Brain microvascular endothelial cell (primary cell): Measurements from ENCODE around the gene CD33.

Experiments used
- DNase-seq: peaks from one replicate; pipeline ENCODE4 v3.0.0-alpha.2; 2020
- H3K27ac ChIP-seq: fragments of 250-450 bp; sonication (Bioruptor Pico); 2 replicates; pipeline ENCODE4 v1.5.1; 2020; ENCODE audit warnings: mild to moderate bottlenecking, moderate library complexity
- H3K27me3 ChIP-seq: fragments of 250-450 bp; sonication (Bioruptor Pico); replicated peaks from 2 replicates; pipeline ENCODE4 v1.5.1; 2020; ENCODE audit warnings: mild to moderate bottlenecking
- H3K36me3 ChIP-seq: fragments of 250-450 bp; sonication (Bioruptor Pico); replicated peaks from 2 replicates; pipeline ENCODE4 v1.5.1; 2020; ENCODE audit warnings: mild to moderate bottlenecking
- H3K4me3 ChIP-seq: 2 replicates; pipeline ENCODE4 v1.5.1; 2011; ENCODE audit warnings: low read depth, mild to moderate bottlenecking, control low read depth, low read length, moderate library complexity
- CTCF ChIP-seq: IDR thresholded peaks from 2 replicates; pipeline ENCODE4 v1.5.1; 2011; ENCODE audit warnings: low read depth, mild to moderate bottlenecking, moderate library complexity, low read length, control low read depth, inconsistent platforms; ENCODE audit errors: missing control alignments
- in situ Hi-C: cut with HindIII; loops from 2 replicates; pipeline ENCODE4 v1.10.0; 2017; ENCODE audit warnings: low sequenced_read_pairs, low pct_ligation_motif_present

The CD33 gene

GRCh38 chr19:51250786-51251467 lies 26.0 kb downstream of the CD33 start, which contains the start of gene SIGLECL1:
TSS of gene SIGLECL1 (plus strand) at chr19:51251080. CDS start at chr19:51264073, 12,993 bp downstream.
- in situ Hi-C loops, result no loop called here
- H3K27me3 ChIP-seq, result no peaks in the 10 kb centered on the region
- DNase-seq, result no peak
- H3K27ac ChIP-seq, result no peak within 1 kb of the TSS
- H3K36me3 ChIP-seq, result no peaks in the 10 kb centered on the region
- no peak within 1 kb of the TSS for H3K4me3 ChIP-seq
- TF ChIP-seq CTCF, result no peak

DNA sequence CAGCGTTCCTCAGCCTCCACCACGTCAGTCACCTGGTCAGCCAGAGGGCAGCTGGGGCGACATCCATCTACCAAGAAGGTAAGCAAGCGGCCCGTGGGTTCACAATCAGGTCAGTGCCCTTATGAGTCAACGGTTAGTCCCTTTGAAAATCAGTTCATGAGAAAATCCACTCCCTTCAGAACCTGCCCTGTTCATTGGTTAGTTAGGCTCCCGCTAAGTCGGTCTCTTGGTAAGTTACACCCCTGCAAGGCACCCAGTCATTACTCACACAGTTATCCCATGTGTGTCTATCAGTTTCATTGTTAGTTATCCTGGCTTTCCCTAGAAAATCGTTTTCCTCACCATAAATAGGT lies 26.6 kb downstream of the CD33 start:
- no peak overlapping the region for H3K4me3 ChIP-seq
- DNase-seq, result no peak
- in situ Hi-C loops, result no loop called here
- H3K36me3 ChIP-seq, result no peaks in the 10 kb centered on the region
- TF ChIP-seq CTCF, result no peak
- no peaks in the 10 kb centered on the region for H3K27me3 ChIP-seq
- no peak overlapping the region for H3K27ac ChIP-seq

GRCh38 chr19:51252306-51253079 lies 27.6 kb downstream of the CD33 start:
- no peaks in the 10 kb centered on the region for H3K36me3 ChIP-seq
- DNase-seq, result no peak
- H3K27me3 ChIP-seq, result no peaks in the 10 kb centered on the region
- TF ChIP-seq CTCF, result no peak
- H3K27ac ChIP-seq, result no peak overlapping the region
- H3K4me3 ChIP-seq, result no peak overlapping the region
- in situ Hi-C loops, result no loop called here

DNA sequence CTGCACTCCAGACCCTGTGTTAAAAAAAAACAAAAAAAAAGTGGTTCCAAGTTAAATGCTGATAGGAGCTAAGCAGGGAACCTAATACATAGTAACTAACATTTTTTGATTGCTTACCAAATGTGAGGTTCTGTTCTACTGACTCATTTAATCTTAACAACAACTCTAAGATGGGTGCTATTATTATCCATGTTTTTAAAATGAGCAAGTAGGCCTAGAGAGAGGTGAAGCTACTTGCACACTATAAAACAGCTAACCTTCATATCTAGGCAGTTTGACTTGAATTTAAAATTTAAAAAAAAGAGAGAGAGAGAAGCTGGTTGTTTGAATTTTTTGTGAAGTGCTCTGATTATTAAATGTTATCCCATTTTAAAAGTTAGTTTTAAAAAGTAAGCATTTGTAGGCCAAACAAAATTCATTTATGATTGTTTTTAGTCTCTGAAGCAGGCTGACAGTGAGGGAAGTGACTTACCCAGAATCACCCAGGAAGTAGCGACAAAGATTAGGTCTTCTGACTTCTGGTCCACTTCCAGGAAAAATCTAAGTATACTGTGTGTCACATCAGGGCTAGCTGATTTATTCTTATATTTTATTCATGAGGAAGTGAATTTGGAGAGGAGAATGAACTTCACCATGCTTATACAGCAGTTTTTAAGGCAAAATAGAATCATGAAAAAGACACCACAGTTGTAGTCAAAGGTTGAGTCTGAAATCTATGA lies 28.4 kb downstream of the CD33 start:
- no peaks in the 10 kb centered on the region for H3K27me3 ChIP-seq
- H3K36me3 ChIP-seq, result no peaks in the 10 kb centered on the region
- TF ChIP-seq CTCF, result no peak
- in situ Hi-C loops, result no loop called here
- H3K4me3 ChIP-seq, result no peak overlapping the region
- no peak for DNase-seq
- H3K27ac ChIP-seq, result no peak overlapping the region

DNA sequence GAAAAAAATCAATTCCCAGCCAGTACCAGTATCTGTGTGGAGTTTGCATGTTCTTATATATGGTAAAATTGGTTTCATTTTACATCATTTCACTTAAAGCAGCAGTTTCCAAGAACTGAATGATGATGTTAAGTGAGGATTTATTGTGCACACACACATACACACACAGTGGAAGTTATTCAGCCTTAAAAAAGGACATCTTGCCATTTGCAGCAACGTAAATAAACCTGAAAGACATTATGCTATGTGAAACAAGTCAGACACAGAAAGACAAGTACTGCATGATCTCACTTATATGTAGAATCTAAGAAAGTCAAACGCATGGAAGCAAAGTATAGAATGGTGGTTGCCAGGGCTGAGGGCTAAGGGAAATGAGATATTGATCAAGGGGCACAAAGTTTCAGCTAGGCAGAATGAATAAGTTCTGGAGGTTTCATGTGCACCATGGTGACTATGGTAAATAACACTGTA lies 31.3 kb downstream of the CD33 start:
- no peaks in the 10 kb centered on the region for H3K36me3 ChIP-seq
- H3K4me3 ChIP-seq, result no peak overlapping the region
- TF ChIP-seq CTCF, result no peak
- in situ Hi-C loops, result no loop called here
- DNase-seq, result no peak
- no peaks in the 10 kb centered on the region for H3K27me3 ChIP-seq
- H3K27ac ChIP-seq, result no peak overlapping the region
